Esophagus muscularis mucosa (tissue), 4 donors: Measurements from ENCODE around the gene GRIK3. TPM values are rescaled to one million over a fixed set of nuclear protein-coding genes. Genes with fewer than 3 reads are reported as not detected.

ENCODE experiments used
- DNase-seq: peaks from one replicate; pipeline ENCODE4 v3.0.0-alpha.2; 2017; ENCODE audit errors: extremely low spot score
- H3K27ac ChIP-seq, 4 donors: fragments of 200-600 bp; sonication (generic); replicated peaks in 1 of 4; 1 replicate in 3 of 4; 2 replicates in 1 of 4; pipeline ENCODE4 v1.5.1; 2016 to 2019; ENCODE audit warnings: mild to moderate bottlenecking in 1 of 4
- H3K27me3 ChIP-seq, 4 donors: fragments of 200-600 bp; sonication (generic); one replicate each; pipeline versions ENCODE4 v1.5.1 to v1.6.0; 2016 to 2019
- H3K36me3 ChIP-seq, 4 donors: fragments of 200-600 bp; sonication (generic); one replicate each; pipeline ENCODE4 v1.5.1; 2016 to 2019
- H3K4me1 ChIP-seq, 4 donors: fragments of 200-600 bp; sonication (generic); one replicate each; pipeline ENCODE4 v1.5.1; 2016 to 2019
- H3K4me3 ChIP-seq, 4 donors: fragments of 200-600 bp; sonication (generic); 1 replicate in 2 of 4; 2 replicates in 2 of 4; pipeline ENCODE4 v1.5.1; 2016 to 2019; ENCODE audit warnings: mild to moderate bottlenecking in 4 of 4, moderate library complexity in 1 of 4
- H3K9me3 ChIP-seq, 4 donors: fragments of 200-600 bp; sonication (generic); 1 replicate in 3 of 4; 2 replicates in 1 of 4; pipeline ENCODE4 v1.5.1; 2016 to 2019
- CTCF ChIP-seq, 3 experiments: fragments of 200-600 bp in 2 of 3; fragments of 450-650 bp in 1 of 3; sonication (generic) in 2 of 3; IDR thresholded peaks; one replicate each; pipeline ENCODE4 v1.5.1; 2017 to 2019; ENCODE audit warnings: antibody characterized with exemption in 3 of 3, mild to moderate bottlenecking in 2 of 3, moderate library complexity in 1 of 3
- EP300 ChIP-seq: sonication (generic); formaldehyde crosslinking; IDR thresholded peaks from one replicate; pipeline ENCODE4 v1.6.1; 2017; ENCODE audit warnings: antibody characterized with exemption
- POLR2A ChIP-seq: fragments of 450-650 bp; IDR thresholded peaks from one replicate; pipeline ENCODE4 v1.6.1; 2017; ENCODE audit warnings: antibody characterized with exemption, moderate library complexity, mild to moderate bottlenecking, low read depth
- POLR2AphosphoS5 ChIP-seq, 2 donors: sonication (generic); formaldehyde crosslinking; IDR thresholded peaks; one replicate each; pipeline ENCODE4 v1.6.1; 2017; ENCODE audit warnings: antibody characterized with exemption in 2 of 2
- WGBS: methylation state at CpG from one replicate; pipeline ENCODE4 v1.1.5; 2018; 5-methylcytosine and 5-hydroxymethylcytosine counted together
- intact Hi-C: fragments of 100-400 bp; cut with DNase I; formaldehyde crosslinking; loops from one replicate; pipeline ENCODE4 v1.15.1; 2023
- total RNA-seq, 4 donors: library from RNA; depleted of rRNA; stranded (reverse); fragments of >200 nt; gene quantifications; one replicate each; pipeline versions ENCODE4 v1.1.0 to v1.2.1, GENCODE V29; 2016

Gene GRIK3
- total RNA-seq, 4 donors from 2014 or later, result 5.3 to 7.9 (median 6.6) TPM

GRCh38 chr1:36984026-36984425, 50.3 kb downstream of the GRIK3 start:
- no peaks in the 10 kb centered on the region for H3K36me3 ChIP-seq
- no peak overlapping the region for H3K27ac ChIP-seq
- no peak overlapping the region for H3K4me3 ChIP-seq
- TF ChIP-seq EP300, result no peak
- peaks cover 0 to 60% (median 0%) of the 10 kb centered on the region in 4 donors for H3K27me3 ChIP-seq
- peaks cover 3 to 15% (median 13%) of the 10 kb centered on the region in 4 donors for H3K4me1 ChIP-seq
- 75% methylated on average over 6 of the region's 6 CpGs for WGBS
- DNase-seq, result no peak
- intact Hi-C loops, result no loop called here
- H3K9me3 ChIP-seq, result peaks cover 0 to 2% (median 0%) of the 10 kb centered on the region in 4 donors

DNA sequence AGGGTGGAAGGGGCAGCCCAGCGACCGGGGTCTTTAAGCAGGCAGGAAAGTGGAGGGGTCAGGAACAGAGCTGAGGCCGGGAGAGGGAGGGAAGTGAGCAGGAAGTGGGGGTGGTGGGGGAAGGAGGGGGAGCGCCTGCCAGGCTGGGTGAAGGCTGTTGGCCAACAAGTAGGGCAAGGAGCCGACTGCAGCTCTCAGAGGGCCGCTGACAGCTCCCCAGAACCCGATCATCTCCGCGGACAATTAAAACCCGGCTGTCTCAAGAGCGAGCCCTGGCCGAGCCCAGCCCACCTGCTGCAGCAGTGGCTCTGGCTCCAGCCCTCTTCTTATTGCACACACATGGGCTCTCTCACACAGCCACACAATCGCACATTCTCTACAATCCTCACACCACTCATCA, 51.6 kb downstream of the GRIK3 start:
- intact Hi-C loops, result no loop called here
- Histone ChIP-seq H3K27ac (no peak overlapping the region), H3K9me3 (peaks cover 0 to 8% (median 7%) of the 10 kb centered on the region in 4 donors), H3K4me3 (no peak overlapping the region), H3K36me3 (no peaks in the 10 kb centered on the region), H3K4me1 (peaks cover 0 to 2% (median 0%) of the 10 kb centered on the region in 4 donors), H3K27me3 (peaks cover 0 to 68% (median 0%) of the 10 kb centered on the region in 4 donors)
- no peak for DNase-seq
- WGBS, result 21% methylated on average over 6 of the region's 13 CpGs
- TF ChIP-seq POLR2AphosphoS5 (IDR thresholded peaks at IDR 0.05) (no peak), POLR2A (no peak), EP300 (no peak), CTCF (IDR thresholded peaks at IDR 0.05) (no peak)

GRCh38 chr1:36981771-36982622, 52.3 kb downstream of the GRIK3 start:
- no peak for DNase-seq
- TF ChIP-seq POLR2AphosphoS5 (IDR thresholded peaks at IDR 0.05) (no peak), CTCF (IDR thresholded peaks at IDR 0.05) (no peak), EP300 (no peak), POLR2A (no peak)
- peaks cover 0 to 8% (median 7%) of the 10 kb centered on the region in 4 donors for H3K9me3 ChIP-seq
- no peaks in the 10 kb centered on the region for H3K4me1 ChIP-seq
- H3K4me3 ChIP-seq, result no peak overlapping the region
- H3K36me3 ChIP-seq, result no peaks in the 10 kb centered on the region
- intact Hi-C loops, result no loop called here
- no peak overlapping the region for H3K27ac ChIP-seq
- 69% methylated on average over 18 of the region's 18 CpGs for WGBS
- H3K27me3 ChIP-seq, result peaks cover 0 to 75% (median 0%) of the 10 kb centered on the region in 4 donors

DNA sequence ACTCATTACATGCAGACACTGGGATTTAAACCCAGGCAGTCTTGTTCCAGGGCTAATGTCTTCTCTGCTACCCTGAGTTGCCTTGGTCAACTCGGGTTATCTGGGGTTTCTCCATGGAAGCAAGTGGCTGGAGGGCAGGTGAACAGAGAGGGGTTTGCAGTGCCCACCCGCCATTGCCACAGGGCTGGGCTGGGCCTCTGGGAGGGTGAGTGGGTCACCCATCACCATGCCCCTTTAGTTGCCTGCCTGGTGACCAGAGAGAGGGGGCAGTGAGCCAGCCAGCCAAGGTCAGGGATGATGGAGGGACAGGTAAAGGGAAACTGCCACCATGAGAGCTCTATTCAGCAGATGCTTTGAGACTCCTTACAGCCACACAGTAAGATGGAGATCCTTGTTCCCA, 53.2 kb downstream of the GRIK3 start:
- Histone ChIP-seq H3K4me1 (no peaks in the 10 kb centered on the region), H3K4me3 (no peak overlapping the region), H3K27ac (no peak overlapping the region), H3K36me3 (no peaks in the 10 kb centered on the region), H3K27me3 (peaks cover 0 to 82% (median 0%) of the 10 kb centered on the region in 4 donors), H3K9me3 (peaks cover 0 to 8% (median 7%) of the 10 kb centered on the region in 4 donors)
- intact Hi-C loops, result no loop called here
- no peak for DNase-seq
- TF ChIP-seq POLR2A (no peak), EP300 (no peak), CTCF (IDR thresholded peaks at IDR 0.05) (no peak), POLR2AphosphoS5 (IDR thresholded peaks at IDR 0.05) (no peak)
- 59% methylated on average over 2 of the region's 2 CpGs for WGBS

DNA sequence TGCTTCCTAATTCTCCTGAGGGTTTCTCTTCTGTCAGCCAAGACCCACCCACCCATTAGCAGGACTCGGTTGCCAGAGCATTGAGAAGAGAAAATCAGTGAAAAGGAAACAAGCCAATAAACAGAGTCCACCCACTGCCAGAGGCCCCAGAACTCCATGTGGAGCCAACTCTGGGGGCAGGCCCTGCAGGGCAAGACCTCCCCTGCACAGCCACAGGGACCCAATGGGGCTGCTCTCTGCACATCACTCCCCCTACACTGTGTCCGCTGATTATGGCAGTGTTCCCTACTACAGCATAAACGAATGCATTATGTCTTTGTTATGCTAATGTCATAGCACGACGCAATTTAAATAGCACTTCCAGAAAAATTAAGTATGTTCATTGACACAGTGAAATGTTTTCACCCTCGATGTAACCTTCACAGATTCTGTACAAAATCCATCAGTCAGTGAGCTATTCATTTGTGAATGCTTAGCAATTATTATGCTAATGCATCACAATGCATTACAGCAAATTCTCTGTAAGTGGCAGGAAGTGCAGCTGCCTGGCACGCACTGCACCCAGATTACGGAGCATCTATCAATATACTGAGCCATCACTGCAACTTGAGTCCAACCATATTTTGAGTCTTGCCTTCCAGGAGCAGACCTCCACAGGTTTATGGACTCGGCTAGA, 56.4 kb downstream of the GRIK3 start:
- Histone ChIP-seq H3K9me3 (peaks cover 0 to 8% (median 7%) of the 10 kb centered on the region in 4 donors), H3K36me3 (no peaks in the 10 kb centered on the region), H3K4me1 (no peaks in the 10 kb centered on the region), H3K4me3 (no peak overlapping the region), H3K27me3 (peaks cover 0 to 63% (median 0%) of the 10 kb centered on the region in 4 donors), H3K27ac (no peak overlapping the region)
- no peak for TF ChIP-seq POLR2AphosphoS5 (IDR thresholded peaks at IDR 0.05)
- no peak for TF ChIP-seq CTCF (IDR thresholded peaks at IDR 0.05)
- no peak for TF ChIP-seq EP300
- TF ChIP-seq POLR2A, result no peak
- WGBS, result 74% methylated on average over 9 of the region's 9 CpGs
- DNase-seq, result no peak
- intact Hi-C loops, result no loop called here
